A549 (cell line): ENCODE data around the gene ETV3.
A peak's percentile ranks its signal among the peaks of the same experiment; 100 is the strongest.

ENCODE experiments used
- EHMT2 ChIP-seq: fragments of 200-600 bp; sonication (generic); IDR thresholded peaks from 2 replicates; pipeline ENCODE4 v1.6.1; 2016; ENCODE audit warnings: antibody characterized with exemption, low read depth, mild to moderate bottlenecking, moderate library complexity
- EP300 ChIP-seq, 2 experiments: fragments of >200 bp; sonication (Bioruptor Twin); formaldehyde crosslinking; IDR thresholded peaks; 2 replicates in 1 of 2; 3 replicates in 1 of 2; pipeline ENCODE4 v1.6.1; 2016 to 2017
- NFE2L2 ChIP-seq: fragments of 150-350 bp; conservative IDR thresholded peaks from 2 replicates; pipeline ENCODE4 v1.6.1; 2014; ENCODE audit warnings: low read length
- POLR2A ChIP-seq: IDR thresholded peaks from 2 replicates; pipeline ENCODE4 v1.6.1; 2012; ENCODE audit warnings: mild to moderate bottlenecking, low read length
- ZC3H11A ChIP-seq: fragments of 450-650 bp; IDR thresholded peaks from 2 replicates; pipeline ENCODE4 v1.6.1; 2014; ENCODE audit warnings: antibody characterized with exemption, mild to moderate bottlenecking
- TF ChIP-seq, protein P1 (sequence below): fragments of >200 bp; sonication (Bioruptor Twin); formaldehyde crosslinking; IDR thresholded peaks from 3 replicates; pipeline ENCODE4 v1.5.1; 2016
- TF ChIP-seq, protein P2 (sequence below): fragments of >200 bp; sonication (Bioruptor Twin); formaldehyde crosslinking; IDR thresholded peaks from 3 replicates; pipeline ENCODE4 v1.6.1; 2016

DNA sequence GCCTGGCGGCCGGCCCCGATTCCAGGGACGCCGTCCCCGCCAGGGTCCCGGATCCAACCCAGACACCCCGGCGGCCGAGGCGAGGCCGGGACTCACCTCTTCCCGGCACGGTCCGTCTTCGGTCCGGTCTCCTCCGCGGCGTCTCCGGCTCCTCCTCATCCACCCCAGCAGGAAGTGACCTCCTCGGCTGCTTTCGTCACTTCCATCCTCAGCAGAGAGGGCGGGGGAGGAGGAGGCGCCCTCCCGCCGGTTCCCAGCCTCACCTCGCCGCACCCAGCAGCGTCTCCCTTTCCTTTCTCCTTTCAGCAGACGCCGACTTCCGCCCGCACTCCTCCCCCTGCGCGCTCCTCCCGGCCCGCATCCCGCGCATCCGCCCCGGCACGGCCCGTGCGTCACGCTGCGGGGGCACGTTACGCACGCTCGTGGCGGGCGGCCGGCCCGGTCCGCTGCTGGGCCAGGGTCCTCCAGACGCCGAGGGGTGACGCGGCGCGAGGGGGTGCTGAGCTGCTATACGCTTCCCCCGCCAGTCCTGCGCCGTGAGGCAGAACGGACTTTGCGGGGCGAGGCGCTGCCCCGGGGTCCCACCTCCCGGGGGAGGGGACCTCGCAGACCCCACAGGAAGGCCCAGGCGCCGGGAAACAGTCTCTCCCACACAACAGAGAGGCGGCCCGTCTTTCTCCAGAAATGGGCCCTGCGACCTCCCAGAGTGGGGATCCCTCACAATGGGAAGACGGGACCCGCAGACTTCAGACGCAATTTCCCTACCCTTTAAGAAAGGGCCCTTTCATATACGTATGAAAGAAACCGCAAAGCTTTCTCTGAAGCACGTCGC is at the start of gene ETV3:
- TF ChIP-seq, protein P1, sequence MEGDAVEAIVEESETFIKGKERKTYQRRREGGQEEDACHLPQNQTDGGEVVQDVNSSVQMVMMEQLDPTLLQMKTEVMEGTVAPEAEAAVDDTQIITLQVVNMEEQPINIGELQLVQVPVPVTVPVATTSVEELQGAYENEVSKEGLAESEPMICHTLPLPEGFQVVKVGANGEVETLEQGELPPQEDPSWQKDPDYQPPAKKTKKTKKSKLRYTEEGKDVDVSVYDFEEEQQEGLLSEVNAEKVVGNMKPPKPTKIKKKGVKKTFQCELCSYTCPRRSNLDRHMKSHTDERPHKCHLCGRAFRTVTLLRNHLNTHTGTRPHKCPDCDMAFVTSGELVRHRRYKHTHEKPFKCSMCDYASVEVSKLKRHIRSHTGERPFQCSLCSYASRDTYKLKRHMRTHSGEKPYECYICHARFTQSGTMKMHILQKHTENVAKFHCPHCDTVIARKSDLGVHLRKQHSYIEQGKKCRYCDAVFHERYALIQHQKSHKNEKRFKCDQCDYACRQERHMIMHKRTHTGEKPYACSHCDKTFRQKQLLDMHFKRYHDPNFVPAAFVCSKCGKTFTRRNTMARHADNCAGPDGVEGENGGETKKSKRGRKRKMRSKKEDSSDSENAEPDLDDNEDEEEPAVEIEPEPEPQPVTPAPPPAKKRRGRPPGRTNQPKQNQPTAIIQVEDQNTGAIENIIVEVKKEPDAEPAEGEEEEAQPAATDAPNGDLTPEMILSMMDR: no peak
- TF ChIP-seq EP300 (IDR thresholded peaks at IDR 0.05) (no peak), ZC3H11A (no peak), POLR2A (peak; percentile 68), EHMT2 (no peak), NFE2L2 (no peak)
- TF ChIP-seq, protein P2, sequence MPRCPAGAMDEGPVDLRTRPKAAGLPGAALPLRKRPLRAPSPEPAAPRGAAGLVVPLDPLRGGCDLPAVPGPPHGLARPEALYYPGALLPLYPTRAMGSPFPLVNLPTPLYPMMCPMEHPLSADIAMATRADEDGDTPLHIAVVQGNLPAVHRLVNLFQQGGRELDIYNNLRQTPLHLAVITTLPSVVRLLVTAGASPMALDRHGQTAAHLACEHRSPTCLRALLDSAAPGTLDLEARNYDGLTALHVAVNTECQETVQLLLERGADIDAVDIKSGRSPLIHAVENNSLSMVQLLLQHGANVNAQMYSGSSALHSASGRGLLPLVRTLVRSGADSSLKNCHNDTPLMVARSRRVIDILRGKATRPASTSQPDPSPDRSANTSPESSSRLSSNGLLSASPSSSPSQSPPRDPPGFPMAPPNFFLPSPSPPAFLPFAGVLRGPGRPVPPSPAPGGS: peak; percentile 87
